ENCODE results near the gene SPDYA.
"Not testable (repeated sequence)": the region's sequence is repeated elsewhere in the genome, so short reads cannot be mapped to it uniquely, and the experiment has no call there.

Gene SPDYA

GRCh38 chr2:28810384-28811285 is at the start of gene SPDYA:
Gene SPDYA, plus strand, starts transcription at chr2:28810834. Its CDS starts 5,181 bp downstream, at chr2:28816015.
- peak; percentile 72 for DNase-seq

GRCh38 chr2:28761420-28761819 is 49.2 kb upstream of the SPDYA start:
- DNase-seq, result no peak

GRCh38 chr2:28764909-28765711 is 45.5 kb upstream of the SPDYA start:
- DNase-seq, result no peak

- DNase-seq, result no peak
Observed at GRCh38 chr2:28766070-28766469, 44.6 kb upstream of the SPDYA start.

- DNase-seq, result no peak
Observed at GRCh38 chr2:28767337-28767736, 43.3 kb upstream of the SPDYA start.

- no peak for DNase-seq
Observed at GRCh38 chr2:28768422-28768821, 42.2 kb upstream of the SPDYA start.

- DNase-seq, result no peak
Observed at GRCh38 chr2:28768952-28769351, 41.7 kb upstream of the SPDYA start.

GRCh38 chr2:28772351-28772750 is 38.3 kb upstream of the SPDYA start:
- DNase-seq, result no peak

GRCh38 chr2:28776471-28776870 is 34.2 kb upstream of the SPDYA start:
- no peak for DNase-seq

GRCh38 chr2:28778392-28778791 is 32.2 kb upstream of the SPDYA start:
- no peak for DNase-seq

GRCh38 chr2:28779001-28779400 is 31.6 kb upstream of the SPDYA start:
- no peak for DNase-seq

GRCh38 chr2:28780496-28780895 is 30.1 kb upstream of the SPDYA start:
- no peak for DNase-seq

GRCh38 chr2:28782423-28782822 is 28.2 kb upstream of the SPDYA start:
- DNase-seq, result no peak

GRCh38 chr2:28784570-28784969 is 26.1 kb upstream of the SPDYA start:
- DNase-seq, result not testable (repeated sequence)

GRCh38 chr2:28796620-28797019 is 14.0 kb upstream of the SPDYA start:
- no peak for DNase-seq

GRCh38 chr2:28801726-28802125 is 8.9 kb upstream of the SPDYA start:
- DNase-seq, result no peak

GRCh38 chr2:28802975-28803429 is 7.6 kb upstream of the SPDYA start:
- no peak for DNase-seq

GRCh38 chr2:28809927-28810326 is 707 bp upstream of the SPDYA start:
- no peak for DNase-seq

GRCh38 chr2:28818053-28818452 is 7.4 kb downstream of the SPDYA start:
- DNase-seq, result no peak

GRCh38 chr2:28821295-28821958 is 10.8 kb downstream of the SPDYA start:
- DNase-seq, result no peak

GRCh38 chr2:28822036-28822435 is 11.4 kb downstream of the SPDYA start:
- DNase-seq, result no peak

- DNase-seq, result no peak
Observed at GRCh38 chr2:28824207-28824606, 13.6 kb downstream of the SPDYA start.

- no peak for DNase-seq
Observed at GRCh38 chr2:28824870-28825269, 14.2 kb downstream of the SPDYA start.

Data from left hindlimb (tissue), 1 donor.